K562 (cell line): Measurements from ENCODE around the gene BRWD1. TPM values are rescaled to one million over a fixed set of nuclear protein-coding genes. Genes with fewer than 3 reads are reported as not detected.

ENCODE experiments used
- ATAC-seq: fragments of 200-7000 bp; cut with Tn5 transposase; 3 replicates; pipeline ENCODE4 v1.9.1; 2020; ENCODE audit warnings: moderate library complexity
- BruUV-seq: library from RNA; stranded (reverse); fragments of 400-500 nt; replicated peaks from 2 replicates; lab custom pipeline; 2021; lab: Mats Ljungman, UMichigan
- CTCF ChIA-PET: fragments of 300-600 bp; formaldehyde crosslinking; extraction: SDS; loops from one replicate; lab custom pipeline; 2021; ENCODE audit warnings: low intra/inter-chr PET ratio; lab: Yijun Ruan, JAX
- POLR2A ChIA-PET: fragments of 300-600, 350-650 bp; sonication (Branson Sonifier 250); formaldehyde crosslinking; extraction: SDS; loops from one replicate; lab custom pipeline; 2021; ENCODE audit warnings: antibody characterized with exemption, inconsistent platforms; lab: Yijun Ruan, JAX
- DNase-seq, 4 experiments: peaks; one replicate each; pipeline versions ENCODE4 v3.0.0 to v3.0.0-alpha.2; 2011 to 2018; ENCODE audit warnings: low spot score in 3 of 4, mixed read lengths in 3 of 4; ENCODE audit errors: extremely low read depth in 1 of 4
- FAIRE-seq: peaks from 2 replicates; lab custom pipeline; 2011; peaks lifted over from hg19 to GRCh38; lab: Jason Lieb, UNC
- H2AFZ ChIP-seq: 2 replicates; pipeline ENCODE4 v1.6.0; 2011; ENCODE audit warnings: low read depth, low read length, control low read depth, inconsistent platforms
- H3K27ac ChIP-seq: fragments of 200-600 bp; 3 replicates; pipeline ENCODE4 v1.8.0; 2011; ENCODE audit warnings: low read depth, mild to moderate bottlenecking, control low read depth, inconsistent platforms, low read length, moderate library complexity, mixed read lengths; ENCODE audit errors: extremely low read depth
- H3K27me3 ChIP-seq, 2 experiments: fragments of 300-600 bp in 1 of 2; 2 replicates in 1 of 2; 3 replicates in 1 of 2; pipeline versions ENCODE4 v1.6.0 to v1.8.0; 2011; ENCODE audit warnings: inconsistent platforms in 2 of 2, low read length in 2 of 2, mild to moderate bottlenecking in 1 of 2, mixed read lengths in 1 of 2, moderate library complexity in 1 of 2; ENCODE audit not compliant: control insufficient read depth in 2 of 2, insufficient read depth in 2 of 2
- H3K36me3 ChIP-seq: fragments of 300-600 bp; 3 replicates; pipeline ENCODE4 v1.8.0; 2011; ENCODE audit warnings: mild to moderate bottlenecking, low read length, inconsistent platforms; ENCODE audit not compliant: control insufficient read depth, insufficient read depth
- H3K4me1 ChIP-seq, 2 experiments: fragments of 200-600 bp in 1 of 2; replicated peaks in 1 of 2; 2 replicates in 1 of 2; 3 replicates in 1 of 2; pipeline versions ENCODE4 v1.5.1 to v1.8.0; 2011; ENCODE audit warnings: inconsistent platforms in 2 of 2, low read length in 2 of 2, mild to moderate bottlenecking in 1 of 2, mixed read lengths in 1 of 2, moderate library complexity in 1 of 2; ENCODE audit not compliant: control insufficient read depth in 2 of 2, insufficient read depth in 2 of 2
- H3K4me2 ChIP-seq: 2 replicates; pipeline ENCODE4 v1.6.1; 2011; ENCODE audit warnings: low read length, control low read depth, inconsistent platforms, mixed read lengths; ENCODE audit not compliant: insufficient read depth
- H3K4me3 ChIP-seq: fragments of 200-600 bp; sonication (generic), shearing (Covaris generic); 2 replicates; pipeline ENCODE4 v1.5.1; 2016; ENCODE audit warnings: control low read depth, inconsistent platforms
- H3K79me2 ChIP-seq: fragments of 200-600 bp; 3 replicates; pipeline ENCODE4 v1.8.0; 2011; ENCODE audit warnings: low read length, inconsistent platforms; ENCODE audit not compliant: control insufficient read depth, insufficient read depth
- H3K9ac ChIP-seq, 2 experiments: 2 replicates each; pipeline versions ENCODE4 v1.6.0 to v1.6.1; 2011; ENCODE audit warnings: low read depth in 2 of 2, low read length in 2 of 2, control low read depth in 1 of 2, inconsistent platforms in 1 of 2, mild to moderate bottlenecking in 1 of 2, mixed read lengths in 1 of 2; ENCODE audit not compliant: insufficient read depth in 1 of 2
- H3K9me1 ChIP-seq: one replicate; pipeline ENCODE4 v1.6.0; 2011; ENCODE audit warnings: inconsistent platforms, mild to moderate bottlenecking, low read length, moderate library complexity; ENCODE audit not compliant: control insufficient read depth, insufficient read depth
- H3K9me3 ChIP-seq: replicated peaks from 2 replicates; pipeline ENCODE4 v1.5.1; 2011; ENCODE audit warnings: low read depth, low read length, inconsistent platforms; ENCODE audit not compliant: control insufficient read depth, insufficient read depth
- H4K20me1 ChIP-seq: replicated peaks from 2 replicates; pipeline ENCODE4 v1.6.1; 2011; ENCODE audit warnings: low read length, inconsistent platforms, mixed read lengths; ENCODE audit not compliant: control insufficient read depth, insufficient read depth
- BCOR ChIP-seq: fragments of 450-650 bp; IDR thresholded peaks from 2 replicates; pipeline ENCODE4 v1.6.1; 2016
- RCOR1 ChIP-seq, 2 experiments: IDR thresholded peaks; 2 replicates each; pipeline ENCODE4 v1.6.1; 2012; ENCODE audit warnings: low read depth in 2 of 2, low read length in 2 of 2, borderline replicate concordance in 1 of 2, improper control_type of control experiment in 1 of 2
- SOX6 ChIP-seq: fragments of 450-650 bp; IDR thresholded peaks from 2 replicates; pipeline ENCODE4 v1.6.1; 2014; ENCODE audit warnings: mild to moderate bottlenecking
- ZNF146 ChIP-seq: IDR thresholded peaks from one replicate; pipeline ENCODE4 v1.6.1; 2018; ENCODE audit warnings: missing compliant biosample characterization; ENCODE audit not compliant: unreplicated experiment
- WGBS: fragments of 100-300 bp; shearing (Covaris generic); methylation state at CpG from one replicate; pipeline ENCODE4 v1.1.6; 2016; ENCODE audit warnings: low coverage, mixed read lengths; ENCODE audit not compliant: insufficient coverage; ENCODE audit errors: missing lambda C conversion rate; 5-methylcytosine and 5-hydroxymethylcytosine counted together
- in situ Hi-C: fragments of 300-500 bp; cut with MboI; formaldehyde crosslinking; loops from 4 replicates; pipeline ENCODE4 v1.15.0; 2018; ENCODE audit warnings: inconsistent platforms, mixed read lengths
- intact Hi-C: fragments of 100-400 bp; cut with micrococcal nuclease; formaldehyde crosslinking; loops from 2 replicates; pipeline ENCODE4 v1.14.2; 2022
- polyA plus RNA-seq, 8 experiments: library from polyadenylated mRNA; depleted of rRNA in 4 of 8; stranded (reverse) in 5 of 8; unstranded in 3 of 8; fragments of >200 nt; fragmentation: Nextera tagmentation in 2 of 8; fragmentation: Illumina TruSeq in 1 of 8; extraction: Ambion mirVana in 2 of 8; extraction: Trizol in 1 of 8; gene quantifications; 2 replicates each; pipeline versions ENCODE4 v1.2.1 to v1.2.3, GENCODE V29; 2011 to 2014; ENCODE audit warnings: inconsistent platforms in 1 of 8, missing spikeins in 1 of 8
- total RNA-seq, 7 experiments: library from RNA; depleted of rRNA in 6 of 7; stranded (reverse); fragments of >200 nt in 6 of 7; fragmentation: Illumina TruSeq in 2 of 7; extraction: Trizol in 2 of 7; gene quantifications; 2 replicates each; pipeline versions ENCODE4 v1.2.1 to v1.2.3, GENCODE V29; 2011 to 2021; ENCODE audit warnings: low replicate concordance in 1 of 7
- TF ChIP-seq, protein P1 (sequence below): sonication (generic); formaldehyde crosslinking; IDR thresholded peaks from 2 replicates; pipeline ENCODE4 v1.8.1; 2023; ENCODE audit warnings: mild to moderate bottlenecking, missing genetic modification reagents
- TF ChIP-seq, protein P2 (sequence below): sonication (generic); formaldehyde crosslinking; IDR thresholded peaks from 2 replicates; pipeline ENCODE4 v1.8.0; 2022; ENCODE audit warnings: missing genetic modification reagents, mild to moderate bottlenecking, moderate library complexity, borderline replicate concordance
- TF ChIP-seq, protein P3 (sequence below), 2 experiments: fragments of 450-650 bp; IDR thresholded peaks; 2 replicates each; pipeline ENCODE4 v1.6.1; 2016

BRWD1 gene
- total and polyA plus RNA-seq, 9 of the 15 experiments (the other 6 are each of a cell fraction or from before 2014, with no cell fraction given), result 10.1 to 60.2 (median 34.1) TPM

DNA sequence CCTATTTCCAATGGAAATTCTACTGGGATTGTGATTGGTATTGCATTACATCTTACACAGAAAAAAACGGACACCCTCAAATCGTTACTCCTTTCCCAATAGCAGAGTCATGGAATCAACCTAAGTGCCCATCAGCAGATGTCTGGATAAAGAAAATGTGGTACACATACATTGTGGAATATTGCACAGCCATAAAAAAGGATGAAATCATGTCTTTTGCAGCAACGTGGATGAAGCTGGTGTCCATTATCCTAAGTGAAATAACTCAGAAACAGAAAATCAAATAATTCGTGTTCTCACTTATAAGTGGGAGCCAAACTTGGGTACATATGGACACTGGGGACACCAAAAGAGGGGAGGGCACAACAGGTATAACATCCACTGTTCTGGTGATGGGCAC is 21.2 kb upstream of the BRWD1 start:
- in situ Hi-C loops (no loop called here), intact Hi-C loops (no loop called here)
- DNase-seq (no peak), FAIRE-seq (no peak), ATAC-seq (no peak)
- H3K27ac ChIP-seq, result no peak overlapping the region
- H3K27me3 ChIP-seq, result no peaks in the 10 kb centered on the region
- H3K4me3 ChIP-seq, result no peak overlapping the region
- BruUV-seq, result no TSS peak
- ChIA-PET CTCF (no interaction called here), POLR2A (no interaction called here)
- H3K9ac ChIP-seq, result no peak overlapping the region
- H3K79me2 ChIP-seq, result no peaks in the 10 kb centered on the region
- 17% methylated on average over 4 of the region's 4 CpGs for WGBS
- no peak overlapping the region for H2AFZ ChIP-seq
- peaks cover 6 to 9% of the 10 kb centered on the region in 2 experiments; a peak in 4 of 5 replicates for H3K4me1 ChIP-seq
- H4K20me1 ChIP-seq, result no peaks in the 10 kb centered on the region
- no peaks in the 10 kb centered on the region for H3K9me3 ChIP-seq
- H3K9me1 ChIP-seq, result no peaks in the 10 kb centered on the region
- H3K36me3 ChIP-seq, result no peaks in the 10 kb centered on the region
- H3K4me2 ChIP-seq, result no peak overlapping the region
- TF ChIP-seq, protein P1, sequence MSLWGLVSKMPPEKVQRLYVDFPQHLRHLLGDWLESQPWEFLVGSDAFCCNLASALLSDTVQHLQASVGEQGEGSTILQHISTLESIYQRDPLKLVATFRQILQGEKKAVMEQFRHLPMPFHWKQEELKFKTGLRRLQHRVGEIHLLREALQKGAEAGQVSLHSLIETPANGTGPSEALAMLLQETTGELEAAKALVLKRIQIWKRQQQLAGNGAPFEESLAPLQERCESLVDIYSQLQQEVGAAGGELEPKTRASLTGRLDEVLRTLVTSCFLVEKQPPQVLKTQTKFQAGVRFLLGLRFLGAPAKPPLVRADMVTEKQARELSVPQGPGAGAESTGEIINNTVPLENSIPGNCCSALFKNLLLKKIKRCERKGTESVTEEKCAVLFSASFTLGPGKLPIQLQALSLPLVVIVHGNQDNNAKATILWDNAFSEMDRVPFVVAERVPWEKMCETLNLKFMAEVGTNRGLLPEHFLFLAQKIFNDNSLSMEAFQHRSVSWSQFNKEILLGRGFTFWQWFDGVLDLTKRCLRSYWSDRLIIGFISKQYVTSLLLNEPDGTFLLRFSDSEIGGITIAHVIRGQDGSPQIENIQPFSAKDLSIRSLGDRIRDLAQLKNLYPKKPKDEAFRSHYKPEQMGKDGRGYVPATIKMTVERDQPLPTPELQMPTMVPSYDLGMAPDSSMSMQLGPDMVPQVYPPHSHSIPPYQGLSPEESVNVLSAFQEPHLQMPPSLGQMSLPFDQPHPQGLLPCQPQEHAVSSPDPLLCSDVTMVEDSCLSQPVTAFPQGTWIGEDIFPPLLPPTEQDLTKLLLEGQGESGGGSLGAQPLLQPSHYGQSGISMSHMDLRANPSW (CRISPR knock-in tag), result no peak
- TF ChIP-seq, protein P2, sequence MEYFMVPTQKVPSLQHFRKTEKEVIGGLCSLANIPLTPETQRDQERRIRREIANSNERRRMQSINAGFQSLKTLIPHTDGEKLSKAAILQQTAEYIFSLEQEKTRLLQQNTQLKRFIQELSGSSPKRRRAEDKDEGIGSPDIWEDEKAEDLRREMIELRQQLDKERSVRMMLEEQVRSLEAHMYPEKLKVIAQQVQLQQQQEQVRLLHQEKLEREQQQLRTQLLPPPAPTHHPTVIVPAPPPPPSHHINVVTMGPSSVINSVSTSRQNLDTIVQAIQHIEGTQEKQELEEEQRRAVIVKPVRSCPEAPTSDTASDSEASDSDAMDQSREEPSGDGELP (CRISPR knock-in tag), result no peak
- TF ChIP-seq, protein P3, sequence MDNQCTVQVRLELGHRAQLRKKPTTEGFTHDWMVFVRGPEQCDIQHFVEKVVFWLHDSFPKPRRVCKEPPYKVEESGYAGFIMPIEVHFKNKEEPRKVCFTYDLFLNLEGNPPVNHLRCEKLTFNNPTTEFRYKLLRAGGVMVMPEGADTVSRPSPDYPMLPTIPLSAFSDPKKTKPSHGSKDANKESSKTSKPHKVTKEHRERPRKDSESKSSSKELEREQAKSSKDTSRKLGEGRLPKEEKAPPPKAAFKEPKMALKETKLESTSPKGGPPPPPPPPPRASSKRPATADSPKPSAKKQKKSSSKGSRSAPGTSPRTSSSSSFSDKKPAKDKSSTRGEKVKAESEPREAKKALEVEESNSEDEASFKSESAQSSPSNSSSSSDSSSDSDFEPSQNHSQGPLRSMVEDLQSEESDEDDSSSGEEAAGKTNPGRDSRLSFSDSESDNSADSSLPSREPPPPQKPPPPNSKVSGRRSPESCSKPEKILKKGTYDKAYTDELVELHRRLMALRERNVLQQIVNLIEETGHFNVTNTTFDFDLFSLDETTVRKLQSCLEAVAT (IDR thresholded peaks at IDR 0.05), result no peak
- peak; percentile 94 for TF ChIP-seq ZNF146 (CRISPR knock-in tag)
- 0 out of 4 replicates have a peak, but pooled peaks of 1 of the 2 experiments have one; percentile 21 for TF ChIP-seq RCOR1 (IDR thresholded peaks at IDR 0.05; ENCODE audit: borderline replicate concordance in 1 of 2, low read depth in 2 of 2, low read length in 2 of 2)
- no peak for TF ChIP-seq SOX6
- 0 out of 2 replicates have a peak, but pooled peaks have one; percentile 6 for TF ChIP-seq BCOR
